Thoracic aorta (tissue), 2 donors: ENCODE data around the gene ENOX1. TPM values are rescaled to one million over a fixed set of nuclear protein-coding genes. Genes with fewer than 3 reads are reported as not detected.

Source experiments
- ATAC-seq: fragments of 150-250 bp; one replicate; pipeline ENCODE4 v1.8.0; 2017; ENCODE audit warnings: low read depth; ENCODE audit not compliant: insufficient number of reproducible peaks, low FRiP score
- DNase-seq: peaks from one replicate; pipeline ENCODE4 v3.0.0-alpha.2; 2020; ENCODE audit warnings: low spot score
- H3K27ac ChIP-seq, 2 donors: fragments of 200-600 bp; sonication (generic); 1 replicate in 1 of 2; 2 replicates in 1 of 2; pipeline ENCODE4 v1.5.1; 2016; ENCODE audit warnings: mild to moderate bottlenecking in 2 of 2, moderate library complexity in 2 of 2
- H3K27me3 ChIP-seq: fragments of 200-600 bp; sonication (generic); replicated peaks from 2 replicates; pipeline ENCODE4 v1.6.0; 2016; ENCODE audit warnings: mild to moderate bottlenecking; ENCODE audit not compliant: insufficient read depth
- H3K36me3 ChIP-seq: fragments of 200-600 bp; sonication (generic); one replicate; pipeline ENCODE4 v1.5.1; 2016
- H3K4me1 ChIP-seq, 2 donors: fragments of 200-600 bp; sonication (generic); 1 replicate in 1 of 2; 2 replicates in 1 of 2; pipeline versions ENCODE4 v1.5.1 to v1.6.0; 2016; ENCODE audit warnings: low read depth in 2 of 2, mild to moderate bottlenecking in 1 of 2; ENCODE audit not compliant: control insufficient read depth in 1 of 2
- H3K4me3 ChIP-seq: fragments of 200-600 bp; sonication (generic); 2 replicates; pipeline ENCODE4 v1.5.1; 2016; ENCODE audit warnings: mild to moderate bottlenecking
- H3K9me3 ChIP-seq: fragments of 200-600 bp; sonication (generic); 2 replicates; pipeline ENCODE4 v1.5.1; 2016
- total RNA-seq, 2 donors: library from RNA; depleted of rRNA; stranded (reverse); fragments of >200 nt; gene quantifications; one replicate each; pipeline versions ENCODE4 v1.1.0 to v1.2.3, GENCODE V29; 2016
- TF ChIP-seq, protein P1 (sequence below): fragments of 200-600 bp; sonication (generic); IDR thresholded peaks from one replicate; pipeline ENCODE4 v1.5.1; 2019; ENCODE audit warnings: antibody characterized with exemption

Gene ENOX1
- total RNA-seq, 2 donors from 2014 or later: 0.41 to 2.3 TPM

DNA sequence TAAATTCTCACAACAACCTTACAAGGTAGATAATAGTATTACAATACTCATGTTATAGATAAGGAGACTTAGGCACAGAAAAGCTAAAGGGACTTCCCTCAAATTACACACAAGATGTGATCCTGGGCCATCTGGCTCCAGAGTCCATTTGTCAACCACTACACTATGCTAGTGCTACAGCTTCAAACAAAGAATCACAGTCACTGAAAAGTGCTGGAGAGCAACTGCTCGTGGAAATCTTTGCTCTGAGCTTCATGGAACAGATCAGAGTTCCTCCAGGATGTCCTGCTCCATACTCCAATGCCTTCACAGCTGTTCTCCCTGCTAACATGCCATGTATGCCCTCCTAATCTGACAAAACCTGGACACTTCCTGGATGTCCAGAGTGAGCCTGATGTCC is 271.2 kb downstream of the ENOX1 start:
- DNase-seq (no peak), ATAC-seq (no peak)
- Histone ChIP-seq H3K27ac (no peak overlapping the region), H3K4me1 (peaks cover 13 to 63% of the 10 kb centered on the region in 2 donors), H3K36me3 (no peaks in the 10 kb centered on the region), H3K27me3 (no peaks in the 10 kb centered on the region), H3K4me3 (no peak overlapping the region), H3K9me3 (no peaks in the 10 kb centered on the region)
- TF ChIP-seq, protein P1, sequence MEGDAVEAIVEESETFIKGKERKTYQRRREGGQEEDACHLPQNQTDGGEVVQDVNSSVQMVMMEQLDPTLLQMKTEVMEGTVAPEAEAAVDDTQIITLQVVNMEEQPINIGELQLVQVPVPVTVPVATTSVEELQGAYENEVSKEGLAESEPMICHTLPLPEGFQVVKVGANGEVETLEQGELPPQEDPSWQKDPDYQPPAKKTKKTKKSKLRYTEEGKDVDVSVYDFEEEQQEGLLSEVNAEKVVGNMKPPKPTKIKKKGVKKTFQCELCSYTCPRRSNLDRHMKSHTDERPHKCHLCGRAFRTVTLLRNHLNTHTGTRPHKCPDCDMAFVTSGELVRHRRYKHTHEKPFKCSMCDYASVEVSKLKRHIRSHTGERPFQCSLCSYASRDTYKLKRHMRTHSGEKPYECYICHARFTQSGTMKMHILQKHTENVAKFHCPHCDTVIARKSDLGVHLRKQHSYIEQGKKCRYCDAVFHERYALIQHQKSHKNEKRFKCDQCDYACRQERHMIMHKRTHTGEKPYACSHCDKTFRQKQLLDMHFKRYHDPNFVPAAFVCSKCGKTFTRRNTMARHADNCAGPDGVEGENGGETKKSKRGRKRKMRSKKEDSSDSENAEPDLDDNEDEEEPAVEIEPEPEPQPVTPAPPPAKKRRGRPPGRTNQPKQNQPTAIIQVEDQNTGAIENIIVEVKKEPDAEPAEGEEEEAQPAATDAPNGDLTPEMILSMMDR: no peak

DNA sequence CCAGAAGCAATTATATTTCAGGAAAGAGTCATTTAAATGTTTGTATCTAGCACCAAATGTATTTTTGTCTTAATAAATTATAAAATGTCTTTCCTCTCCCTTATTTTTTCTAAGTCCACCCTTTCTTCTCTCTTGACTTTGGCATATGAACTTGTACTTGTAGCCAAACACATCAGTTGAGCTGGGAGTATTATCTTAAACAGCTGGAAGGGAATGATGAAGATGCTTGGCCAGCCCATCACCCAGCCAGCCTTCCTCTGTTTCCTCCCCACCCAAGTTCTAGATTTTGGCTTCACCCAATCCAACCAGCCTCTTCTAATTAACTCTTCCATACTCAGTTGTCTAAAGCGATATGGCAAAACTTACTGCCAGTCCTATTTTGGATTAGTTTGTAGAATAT is 272.5 kb downstream of the ENOX1 start:
- TF ChIP-seq, protein P1: no peak
- Histone ChIP-seq H3K9me3 (no peaks in the 10 kb centered on the region), H3K27me3 (no peaks in the 10 kb centered on the region), H3K36me3 (no peaks in the 10 kb centered on the region), H3K4me3 (no peak overlapping the region), H3K4me1 (peaks cover 18 to 74% of the 10 kb centered on the region in 2 donors), H3K27ac (no peak overlapping the region)
- ATAC-seq (no peak), DNase-seq (no peak)

DNA sequence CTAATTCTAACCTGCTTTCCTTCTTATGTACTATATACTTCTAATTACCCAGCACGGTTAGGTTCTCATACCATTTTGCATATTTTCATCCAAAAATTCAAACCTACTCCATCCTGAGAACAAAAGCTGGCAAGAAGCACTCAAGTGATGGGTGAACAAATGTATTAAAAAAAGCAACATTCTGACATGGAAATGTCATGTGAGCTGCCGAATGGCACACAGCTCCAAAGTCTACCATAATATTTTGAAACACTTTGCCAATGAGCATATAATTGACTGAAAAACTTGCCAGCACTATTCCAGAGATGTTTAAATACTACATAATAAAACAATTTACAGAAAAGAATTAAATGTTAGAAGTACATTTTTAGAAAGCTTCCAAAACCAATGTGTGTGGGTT is 274.6 kb downstream of the ENOX1 start:
- Histone ChIP-seq H3K4me3 (no peak overlapping the region), H3K9me3 (no peaks in the 10 kb centered on the region), H3K27me3 (no peaks in the 10 kb centered on the region), H3K27ac (peak overlapping the region; percentile 51 to 73), H3K4me1 (peaks cover 18 to 74% of the 10 kb centered on the region in 2 donors), H3K36me3 (no peaks in the 10 kb centered on the region)
- no peak for DNase-seq
- no peak for ATAC-seq
- TF ChIP-seq, protein P1: no peak

DNA sequence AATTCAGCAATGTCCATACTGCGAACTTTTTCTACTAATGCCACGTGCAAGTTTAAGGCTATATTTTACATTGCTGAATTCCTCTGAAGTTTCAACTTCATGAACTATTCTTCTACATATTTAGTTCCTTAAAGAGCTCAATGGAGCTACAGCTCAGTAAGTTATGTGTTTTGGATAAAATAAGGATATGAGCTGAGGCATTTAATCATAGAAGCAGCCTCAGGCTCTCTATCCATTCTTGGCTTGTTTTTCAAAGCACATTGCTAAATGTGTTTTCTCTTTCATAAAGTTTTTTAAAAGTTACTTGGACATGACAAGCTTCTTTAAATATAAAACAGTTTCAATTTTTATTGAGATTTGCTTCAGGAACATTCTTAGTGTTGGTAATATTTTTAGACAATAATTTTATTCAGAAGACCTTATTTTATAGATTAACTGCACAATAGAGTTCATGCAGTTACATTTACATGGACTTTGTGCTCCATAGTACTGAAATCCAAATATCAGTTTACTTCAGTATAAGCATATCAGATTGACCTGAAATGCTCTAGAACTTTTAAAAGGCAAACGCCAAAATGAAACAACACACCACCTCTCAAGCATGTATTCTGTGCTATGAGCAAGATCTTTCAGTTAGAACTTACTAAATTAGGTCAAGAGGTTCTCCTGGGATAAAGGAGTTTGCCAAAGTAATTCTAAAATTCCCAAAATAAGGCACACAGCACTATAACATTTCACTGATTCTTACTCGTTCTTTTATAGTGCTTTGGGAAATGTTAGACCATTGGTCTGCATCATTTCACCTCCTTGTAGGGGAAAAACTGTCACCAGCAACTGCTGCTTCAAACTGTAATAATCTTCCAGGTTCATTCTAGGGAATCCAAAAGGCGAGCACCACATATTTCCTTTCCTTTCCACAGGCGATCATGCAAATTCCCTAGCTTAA is 275.5 kb downstream of the ENOX1 start:
- Histone ChIP-seq H3K27me3 (no peaks in the 10 kb centered on the region), H3K9me3 (no peaks in the 10 kb centered on the region), H3K4me3 (peak overlapping the region; percentile 21), H3K36me3 (no peaks in the 10 kb centered on the region), H3K27ac (peak overlapping the region; percentile 55 to 73), H3K4me1 (peaks cover 18 to 67% of the 10 kb centered on the region in 2 donors)
- ATAC-seq (peak; percentile 60), DNase-seq (no peak)
- TF ChIP-seq, protein P1: no peak

DNA sequence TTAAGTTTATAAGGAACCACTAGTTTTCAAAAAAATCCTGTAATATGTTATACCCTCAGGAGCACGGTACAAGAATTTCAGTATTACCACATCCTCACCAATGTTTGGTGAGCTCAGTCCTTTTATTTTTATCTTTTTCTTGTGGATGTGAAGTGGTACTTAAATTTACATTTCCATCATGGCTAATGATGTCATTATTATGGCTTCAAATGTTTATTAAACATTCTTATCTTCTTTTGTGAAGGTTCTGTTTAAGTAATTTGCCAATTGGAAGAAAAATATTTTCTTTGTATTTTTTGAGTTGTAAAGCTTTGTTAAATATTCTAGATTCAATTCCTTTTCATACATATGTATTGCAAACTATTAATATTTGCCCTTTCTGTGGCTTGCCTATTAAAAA is 291.0 kb downstream of the ENOX1 start:
- Histone ChIP-seq H3K36me3 (no peaks in the 10 kb centered on the region), H3K4me3 (no peak overlapping the region), H3K9me3 (no peaks in the 10 kb centered on the region), H3K27me3 (no peaks in the 10 kb centered on the region), H3K4me1 (no peaks in the 10 kb centered on the region), H3K27ac (no peak overlapping the region)
- no peak for ATAC-seq
- no peak for DNase-seq
- TF ChIP-seq, protein P1: no peak
